Measurements from ENCODE around the gene CAMK2B. TPM values are rescaled to one million over a fixed set of nuclear protein-coding genes. Genes with fewer than 3 reads are reported as not detected.

CAMK2B gene
- total RNA-seq, 1 donor from 2014 or later, result 4.7 TPM

GRCh38 chr7:44229546-44230105 is 95.8 kb downstream of the CAMK2B start:
- Histone ChIP-seq H3K36me3 (ENCODE audit: control insufficient read depth in 3 of 3, insufficient read depth in 3 of 3, low read length in 3 of 3) (peaks cover 0 to 10% (median 0%) of the 10 kb centered on the region in 3 donors), H3K9me3 (ENCODE audit: control insufficient read depth in 3 of 3, low read length in 3 of 3) (no peaks in the 10 kb centered on the region), H3K27me3 (ENCODE audit: control insufficient read depth in 3 of 3, insufficient read depth in 3 of 3, low read length in 3 of 3) (peaks cover 0 to 2% (median 0%) of the 10 kb centered on the region in 3 donors), H3K9ac (ENCODE audit: low read depth in 1 of 3, low read length in 3 of 3) (no peak overlapping the region), H3K27ac (ENCODE audit: low read depth, low read length) (no peak overlapping the region), H3K4me1 (ENCODE audit: control insufficient read depth in 3 of 3, insufficient read depth in 3 of 3, low read length in 3 of 3) (peaks cover 9 to 16% (median 14%) of the 10 kb centered on the region in 3 donors), H3K4me3 (ENCODE audit: low read length in 3 of 3) (no peak overlapping the region)

DNA sequence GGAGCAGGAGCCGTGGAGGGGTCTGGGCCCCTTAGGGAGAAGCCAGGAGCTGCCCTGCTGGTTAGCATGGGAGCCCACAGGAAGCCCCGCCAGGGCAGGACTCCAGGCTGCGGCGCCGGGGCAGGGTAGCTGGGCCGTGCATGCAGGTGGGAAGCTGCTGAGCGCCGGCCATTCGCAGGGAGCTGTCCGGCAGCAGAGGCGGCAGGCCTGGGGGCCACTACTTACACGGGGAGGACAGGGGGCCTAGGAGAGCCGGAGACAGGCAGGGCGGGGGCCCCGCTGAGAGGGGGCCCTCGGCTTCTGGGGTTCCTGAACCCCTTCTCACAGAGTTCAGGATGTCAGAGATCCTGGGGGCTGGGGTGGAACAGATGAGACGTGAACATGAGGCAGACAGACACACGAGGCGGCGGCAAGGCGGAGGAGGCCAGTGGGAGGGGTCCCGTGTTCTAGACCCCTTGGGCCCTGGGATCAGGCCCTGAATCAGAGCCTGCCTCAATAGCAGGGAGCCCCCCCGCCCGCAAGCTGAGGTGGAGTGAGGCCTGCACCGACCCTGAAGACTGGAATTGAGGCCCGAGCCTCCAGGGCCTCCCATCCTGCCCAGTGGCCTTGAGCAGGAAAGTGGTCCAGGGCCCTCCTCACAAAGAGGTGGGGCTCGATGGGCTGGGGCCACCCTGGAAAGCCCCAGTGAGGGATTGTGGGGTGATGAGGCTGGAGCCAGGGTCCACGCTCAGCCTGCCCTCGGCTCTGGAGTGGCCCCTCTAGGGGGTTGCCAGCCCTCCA is 96.6 kb downstream of the CAMK2B start:
- H3K27me3 ChIP-seq (ENCODE audit: control insufficient read depth in 3 of 3, insufficient read depth in 3 of 3, low read length in 3 of 3), result peaks cover 0 to 5% (median 0%) of the 10 kb centered on the region in 3 donors
- H3K36me3 ChIP-seq (ENCODE audit: control insufficient read depth in 3 of 3, insufficient read depth in 3 of 3, low read length in 3 of 3), result peaks cover 0 to 7% (median 0%) of the 10 kb centered on the region in 3 donors
- H3K4me1 ChIP-seq (ENCODE audit: control insufficient read depth in 3 of 3, insufficient read depth in 3 of 3, low read length in 3 of 3), result peaks cover 9 to 16% (median 14%) of the 10 kb centered on the region in 3 donors
- no peaks in the 10 kb centered on the region for H3K9me3 ChIP-seq (ENCODE audit: control insufficient read depth in 3 of 3, low read length in 3 of 3)
- no peak overlapping the region for H3K4me3 ChIP-seq (ENCODE audit: low read length in 3 of 3)
- no peak overlapping the region for H3K9ac ChIP-seq (ENCODE audit: low read depth in 1 of 3, low read length in 3 of 3)
- H3K27ac ChIP-seq (ENCODE audit: low read depth, low read length), result no peak overlapping the region

- H3K9me3 ChIP-seq (ENCODE audit: control insufficient read depth in 3 of 3, low read length in 3 of 3), result no peaks in the 10 kb centered on the region
- H3K27ac ChIP-seq (ENCODE audit: low read depth, low read length), result no peak overlapping the region
- H3K36me3 ChIP-seq (ENCODE audit: control insufficient read depth in 3 of 3, insufficient read depth in 3 of 3, low read length in 3 of 3), result peaks cover 0 to 6% (median 4%) of the 10 kb centered on the region in 3 donors
- H3K4me3 ChIP-seq (ENCODE audit: low read length in 3 of 3), result no peak overlapping the region
- peaks cover 0 to 5% (median 0%) of the 10 kb centered on the region in 3 donors for H3K27me3 ChIP-seq (ENCODE audit: control insufficient read depth in 3 of 3, insufficient read depth in 3 of 3, low read length in 3 of 3)
- H3K9ac ChIP-seq (ENCODE audit: low read depth in 1 of 3, low read length in 3 of 3), result no peak overlapping the region
- peaks cover 9 to 16% (median 14%) of the 10 kb centered on the region in 3 donors for H3K4me1 ChIP-seq (ENCODE audit: control insufficient read depth in 3 of 3, insufficient read depth in 3 of 3, low read length in 3 of 3)
Measured at GRCh38 chr7:44227911-44228310, 97.5 kb downstream of the CAMK2B start.

DNA sequence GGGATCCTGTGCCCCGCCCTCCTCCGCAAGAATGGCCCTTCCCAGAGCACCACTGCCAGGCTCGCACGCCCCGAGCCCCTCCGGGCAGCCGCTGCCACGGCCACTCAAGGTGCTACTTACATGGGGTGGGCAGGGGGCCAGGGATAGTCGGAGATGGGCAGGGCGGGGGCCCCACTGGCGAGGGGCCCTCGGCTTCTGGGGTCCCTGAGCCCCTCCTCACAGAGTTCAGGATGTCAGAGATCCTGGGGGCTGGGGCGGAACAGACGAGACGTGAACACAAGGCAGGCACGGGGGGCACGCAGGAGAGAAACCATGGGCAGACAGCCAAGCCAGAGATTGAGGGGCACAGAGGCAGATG is 99.0 kb downstream of the CAMK2B start:
- Histone ChIP-seq H3K27ac (ENCODE audit: low read depth, low read length) (peak overlapping the region; percentile 52), H3K36me3 (ENCODE audit: control insufficient read depth in 3 of 3, insufficient read depth in 3 of 3, low read length in 3 of 3) (peaks cover 0 to 4% (median 4%) of the 10 kb centered on the region in 3 donors), H3K4me3 (ENCODE audit: low read length in 3 of 3) (no peak overlapping the region), H3K9me3 (ENCODE audit: control insufficient read depth in 3 of 3, low read length in 3 of 3) (no peaks in the 10 kb centered on the region), H3K9ac (ENCODE audit: low read depth in 1 of 3, low read length in 3 of 3) (peak overlapping the region in 2 of 3 donors; percentile 8 to 73), H3K4me1 (ENCODE audit: control insufficient read depth in 3 of 3, insufficient read depth in 3 of 3, low read length in 3 of 3) (peaks cover 9 to 16% (median 14%) of the 10 kb centered on the region in 3 donors), H3K27me3 (ENCODE audit: control insufficient read depth in 3 of 3, insufficient read depth in 3 of 3, low read length in 3 of 3) (peaks cover 0 to 5% (median 0%) of the 10 kb centered on the region in 3 donors)

- Histone ChIP-seq H3K36me3 (ENCODE audit: control insufficient read depth in 3 of 3, insufficient read depth in 3 of 3, low read length in 3 of 3) (peaks cover 0 to 4% (median 4%) of the 10 kb centered on the region in 3 donors), H3K4me3 (ENCODE audit: low read length in 3 of 3) (peak overlapping the region in 1 of 3 donors; percentile 29), H3K27ac (ENCODE audit: low read depth, low read length) (peak overlapping the region; percentile 52), H3K27me3 (ENCODE audit: control insufficient read depth in 3 of 3, insufficient read depth in 3 of 3, low read length in 3 of 3) (peaks cover 0 to 5% (median 0%) of the 10 kb centered on the region in 3 donors), H3K9ac (ENCODE audit: low read depth in 1 of 3, low read length in 3 of 3) (peak overlapping the region in 2 of 3 donors; percentile 8 to 73), H3K4me1 (ENCODE audit: control insufficient read depth in 3 of 3, insufficient read depth in 3 of 3, low read length in 3 of 3) (peaks cover 9 to 16% (median 14%) of the 10 kb centered on the region in 3 donors), H3K9me3 (ENCODE audit: control insufficient read depth in 3 of 3, low read length in 3 of 3) (no peaks in the 10 kb centered on the region)
Measured at GRCh38 chr7:44225566-44226395, 99.6 kb downstream of the CAMK2B start.

GRCh38 chr7:44224974-44225565 is 100.3 kb downstream of the CAMK2B start:
- no peaks in the 10 kb centered on the region for H3K9me3 ChIP-seq (ENCODE audit: control insufficient read depth in 3 of 3, low read length in 3 of 3)
- peak overlapping the region in 1 of 3 donors; percentile 33 for H3K9ac ChIP-seq (ENCODE audit: low read depth in 1 of 3, low read length in 3 of 3)
- peaks cover 9 to 16% (median 14%) of the 10 kb centered on the region in 3 donors for H3K4me1 ChIP-seq (ENCODE audit: control insufficient read depth in 3 of 3, insufficient read depth in 3 of 3, low read length in 3 of 3)
- H3K27me3 ChIP-seq (ENCODE audit: control insufficient read depth in 3 of 3, insufficient read depth in 3 of 3, low read length in 3 of 3), result peaks cover 0 to 5% (median 0%) of the 10 kb centered on the region in 3 donors
- H3K4me3 ChIP-seq (ENCODE audit: low read length in 3 of 3), result no peak overlapping the region
- peaks cover 0 to 4% (median 4%) of the 10 kb centered on the region in 3 donors for H3K36me3 ChIP-seq (ENCODE audit: control insufficient read depth in 3 of 3, insufficient read depth in 3 of 3, low read length in 3 of 3)
- H3K27ac ChIP-seq (ENCODE audit: low read depth, low read length), result no peak overlapping the region

GRCh38 chr7:44224080-44224973 is 101.1 kb downstream of the CAMK2B start:
- Histone ChIP-seq H3K9me3 (ENCODE audit: control insufficient read depth in 3 of 3, low read length in 3 of 3) (no peaks in the 10 kb centered on the region), H3K4me3 (ENCODE audit: low read length in 3 of 3) (no peak overlapping the region), H3K9ac (ENCODE audit: low read depth in 1 of 3, low read length in 3 of 3) (no peak overlapping the region), H3K36me3 (ENCODE audit: control insufficient read depth in 3 of 3, insufficient read depth in 3 of 3, low read length in 3 of 3) (peaks cover 2 to 6% (median 4%) of the 10 kb centered on the region in 3 donors), H3K27me3 (ENCODE audit: control insufficient read depth in 3 of 3, insufficient read depth in 3 of 3, low read length in 3 of 3) (peaks cover 0 to 5% (median 0%) of the 10 kb centered on the region in 3 donors), H3K4me1 (ENCODE audit: control insufficient read depth in 3 of 3, insufficient read depth in 3 of 3, low read length in 3 of 3) (peaks cover 9 to 16% (median 14%) of the 10 kb centered on the region in 3 donors), H3K27ac (ENCODE audit: low read depth, low read length) (no peak overlapping the region)

GRCh38 chr7:44223362-44224079 is 101.9 kb downstream of the CAMK2B start:
- peaks cover 4 to 6% (median 5%) of the 10 kb centered on the region in 3 donors for H3K36me3 ChIP-seq (ENCODE audit: control insufficient read depth in 3 of 3, insufficient read depth in 3 of 3, low read length in 3 of 3)
- no peak overlapping the region for H3K9ac ChIP-seq (ENCODE audit: low read depth in 1 of 3, low read length in 3 of 3)
- H3K4me3 ChIP-seq (ENCODE audit: low read length in 3 of 3), result no peak overlapping the region
- peaks cover 0 to 5% (median 0%) of the 10 kb centered on the region in 3 donors for H3K27me3 ChIP-seq (ENCODE audit: control insufficient read depth in 3 of 3, insufficient read depth in 3 of 3, low read length in 3 of 3)
- H3K27ac ChIP-seq (ENCODE audit: low read depth, low read length), result no peak overlapping the region
- H3K4me1 ChIP-seq (ENCODE audit: control insufficient read depth in 3 of 3, insufficient read depth in 3 of 3, low read length in 3 of 3), result peaks cover 11 to 21% (median 20%) of the 10 kb centered on the region in 3 donors
- H3K9me3 ChIP-seq (ENCODE audit: control insufficient read depth in 3 of 3, low read length in 3 of 3), result no peaks in the 10 kb centered on the region

Measured in skeletal muscle tissue (tissue), 4 donors.